Right cardiac atrium (tissue), 5 donors: ENCODE results near the gene SIN3A. TPM values are rescaled to one million over a fixed set of nuclear protein-coding genes. Genes with fewer than 3 reads are reported as not detected.

Source experiments
- ATAC-seq, 2 donors: fragments of 200-7000 bp; cut with Tn5 transposase; one replicate each; pipeline versions ENCODE4 v1.8.0 to v1.9.1; 2020; ENCODE audit warnings: moderate library complexity in 2 of 2, mild to moderate bottlenecking in 1 of 2
- DNase-seq, 3 donors: peaks; one replicate each; pipeline ENCODE4 v3.0.0-alpha.2; 2020
- H3K27ac ChIP-seq: one replicate; pipeline ENCODE4 v1.5.1; 2013; ENCODE audit warnings: mild to moderate bottlenecking, low read length, control low read depth, moderate library complexity
- H3K27me3 ChIP-seq: one replicate; pipeline ENCODE4 v1.6.1; 2013; ENCODE audit not compliant: control insufficient read depth, insufficient read depth
- H3K4me1 ChIP-seq: one replicate; pipeline ENCODE4 v1.6.1; 2013; ENCODE audit warnings: low read length; ENCODE audit not compliant: control insufficient read depth, insufficient read depth
- H3K4me3 ChIP-seq: one replicate; pipeline ENCODE4 v1.5.1; 2013; ENCODE audit warnings: low read length, control low read depth
- H3K9me3 ChIP-seq: one replicate; pipeline ENCODE4 v1.6.1; 2013; ENCODE audit warnings: low read length; ENCODE audit not compliant: control insufficient read depth
- WGBS: extraction: QIAGEN DNeasy Blood & Tissue Kit; methylation state at CpG from one replicate; pipeline ENCODE4 v1.1.7; 2013; 5-methylcytosine and 5-hydroxymethylcytosine counted together
- intact Hi-C, 4 donors: fragments of 100-400 bp; cut with DNase I; formaldehyde crosslinking; loops; one replicate each; pipeline versions ENCODE4 v1.11.0 to v1.14.0; 2022 to 2023
- microRNA-seq, 2 donors: library from miRNA; unstranded; fragments of <30 nt; microRNA quantifications; one replicate each; pipeline ENCODE4 v1.2.0, GENCODE V29; 2020 to 2021
- polyA plus RNA-seq: library from polyadenylated mRNA; stranded (reverse); fragments of 200-250 nt; gene quantifications from one replicate; pipeline ENCODE4 v1.2.3, GENCODE V29; 2013
- total RNA-seq, 4 donors: library from RNA; stranded (reverse); fragmentation: NEBNext Ultra II Directional; extraction: Animal tissue kit (Norgen Biotek cat#: 25700); gene quantifications; one replicate each; pipeline ENCODE4 v1.2.1, GENCODE V29; 2021
- donor health status: healthy with polysubstance abuse.
- donor health status: DM: no; HTN: yes; CAD: no.
- donor health status: DM: no; HTN: no; CAD: no.
- donor health status: DM: no; HTN: yes; CAD: no; lungs with severe emphysema.
- donor health status: DM: yes; HTN: yes; CAD: no.

The SIN3A gene
- total and polyA plus RNA-seq, 5 donors, result 8.5 to 40.0 (median 33.5) TPM

- no peak for DNase-seq
- H3K9me3 ChIP-seq, result no peaks in the 10 kb centered on the region
- WGBS, result 90% methylated on average over 2 of the region's 2 CpGs
- intact Hi-C loops, result loop anchor here in 1 of 4 donors (10.0 kb wide), 1 partner anchor 95 kb away; no protein-coding TSS in a partner anchor
- H3K27ac ChIP-seq, result no peak overlapping the region
- no peak for ATAC-seq
- no peaks in the 10 kb centered on the region for H3K27me3 ChIP-seq
- H3K4me3 ChIP-seq, result no peak overlapping the region
- no peaks in the 10 kb centered on the region for H3K4me1 ChIP-seq
Measured at GRCh38 chr15:75329571-75329970, 121.9 kb downstream of the SIN3A start.

GRCh38 chr15:75328493-75329314, 122.8 kb downstream of the SIN3A start:
- no peaks in the 10 kb centered on the region for H3K4me1 ChIP-seq
- H3K27me3 ChIP-seq, result no peaks in the 10 kb centered on the region
- no peak overlapping the region for H3K27ac ChIP-seq
- WGBS, result 73% methylated on average over 10 of the region's 10 CpGs
- DNase-seq (no peak), ATAC-seq (no peak)
- intact Hi-C loops, result loop anchor here in 1 of 4 donors (10.0 kb wide), 1 partner anchor 94 kb away; no protein-coding TSS in a partner anchor
- H3K4me3 ChIP-seq, result no peak overlapping the region
- H3K9me3 ChIP-seq, result no peaks in the 10 kb centered on the region

- Histone ChIP-seq H3K4me3 (no peak overlapping the region), H3K9me3 (no peaks in the 10 kb centered on the region), H3K27me3 (no peaks in the 10 kb centered on the region), H3K4me1 (no peaks in the 10 kb centered on the region), H3K27ac (no peak overlapping the region)
- intact Hi-C loops, result loop anchor here in 1 of 4 donors (10.0 kb wide), 1 partner anchor 93 kb away; no protein-coding TSS in a partner anchor
- ATAC-seq, result no peak
- 77% methylated on average over 3 of the region's 3 CpGs for WGBS
- DNase-seq, result no peak
Measured at GRCh38 chr15:75327491-75327890, 124.0 kb downstream of the SIN3A start.

GRCh38 chr15:75327005-75327404, 124.5 kb downstream of the SIN3A start:
- no peaks in the 10 kb centered on the region for H3K9me3 ChIP-seq
- H3K4me3 ChIP-seq, result no peak overlapping the region
- intact Hi-C loops, result loop anchor here in 1 of 4 donors (10.0 kb wide), 1 partner anchor 92 kb away; no protein-coding TSS in a partner anchor
- H3K27me3 ChIP-seq, result no peaks in the 10 kb centered on the region
- no peak for ATAC-seq
- H3K27ac ChIP-seq, result no peak overlapping the region
- 83% methylated on average over 4 of the region's 4 CpGs for WGBS
- no peaks in the 10 kb centered on the region for H3K4me1 ChIP-seq
- DNase-seq, result no peak

- Histone ChIP-seq H3K27me3 (no peaks in the 10 kb centered on the region), H3K4me3 (no peak overlapping the region), H3K27ac (no peak overlapping the region), H3K4me1 (no peaks in the 10 kb centered on the region), H3K9me3 (no peaks in the 10 kb centered on the region)
- intact Hi-C loops, result loop anchor here in 1 of 4 donors (10.0 kb wide), 1 partner anchor 91 kb away; no protein-coding TSS in a partner anchor
- DNase-seq (no peak), ATAC-seq (no peak)
- WGBS, result 87% methylated on average over 4 of the region's 4 CpGs
Measured at GRCh38 chr15:75325922-75326321, 125.6 kb downstream of the SIN3A start.

GRCh38 chr15:75321711-75322110, 129.8 kb downstream of the SIN3A start:
- Histone ChIP-seq H3K9me3 (no peaks in the 10 kb centered on the region), H3K4me1 (no peaks in the 10 kb centered on the region), H3K4me3 (no peak overlapping the region), H3K27me3 (no peaks in the 10 kb centered on the region), H3K27ac (no peak overlapping the region)
- 84% methylated on average over 6 of the region's 6 CpGs for WGBS
- intact Hi-C loops, result loop anchor here in 1 of 4 donors (10.0 kb wide), 1 partner anchor 87 kb away; no protein-coding TSS in a partner anchor
- ATAC-seq (no peak), DNase-seq (no peak)

Small RNA genes within 50 kb of the gene (microRNA-seq; reads per million reads assigned to microRNA genes)
- gene MIR631, result 0 reads per million in 2 donors

Other genes starting within 250 kb of the SIN3A start
- gene C15orf39, start 249.8 kb downstream of the SIN3A start, total RNA-seq, result 10 to 100 TPM in 2 of 4 donors, 1 to 10 TPM in 2; 7.4 to 12.7 (median 9.1) TPM
- gene C15orf39, start 249.8 kb downstream of the SIN3A start, polyA plus RNA-seq, result 5.3 TPM
- not detected for gene GOLGA6C, start 193.4 kb downstream of the SIN3A start, total RNA-seq
- not detected for gene GOLGA6C, start 193.4 kb downstream of the SIN3A start, polyA plus RNA-seq
- gene GOLGA6D, start 168.9 kb downstream of the SIN3A start, total RNA-seq, result not detected
- not detected for gene GOLGA6D, start 168.9 kb downstream of the SIN3A start, polyA plus RNA-seq
- 10 to 100 TPM; 33.7 to 39.3 (median 38.1) TPM for gene COMMD4, start 115.6 kb downstream of the SIN3A start, total RNA-seq
- 52.1 TPM for gene COMMD4, start 115.6 kb downstream of the SIN3A start, polyA plus RNA-seq
- gene NEIL1, start 104.7 kb downstream of the SIN3A start, total RNA-seq, result 10 to 100 TPM; 12.2 to 22.3 (median 14.0) TPM
- 17.1 TPM for gene NEIL1, start 104.7 kb downstream of the SIN3A start, polyA plus RNA-seq
- gene MAN2C1, start 83.1 kb downstream of the SIN3A start, total RNA-seq, result 100 to 1,000 TPM; 122 to 175 (median 135) TPM
- 131 TPM for gene MAN2C1, start 83.1 kb downstream of the SIN3A start, polyA plus RNA-seq
- gene PTPN9, start 127.6 kb upstream of the SIN3A start, total RNA-seq, result 10 to 100 TPM in 1 of 4 donors, 1 to 10 TPM in 3; 8.9 to 16.0 (median 9.6) TPM
- gene PTPN9, start 127.6 kb upstream of the SIN3A start, polyA plus RNA-seq, result 4.5 TPM
- gene SNUPN, start 174.0 kb upstream of the SIN3A start, total RNA-seq, result 10 to 100 TPM; 15.3 to 19.8 (median 18.4) TPM
- gene SNUPN, start 174.0 kb upstream of the SIN3A start, polyA plus RNA-seq, result 17.9 TPM
- 10 to 100 TPM; 39.4 to 49.3 (median 46.8) TPM for gene IMP3, start 188.5 kb upstream of the SIN3A start, total RNA-seq
- 48.1 TPM for gene IMP3, start 188.5 kb upstream of the SIN3A start, polyA plus RNA-seq
- 10 to 100 TPM; 14.6 to 18.4 (median 17.8) TPM for gene SNX33, start 196.2 kb upstream of the SIN3A start, total RNA-seq
- gene SNX33, start 196.2 kb upstream of the SIN3A start, polyA plus RNA-seq, result 13.2 TPM